Activated CD8-positive, alpha-beta T cell treated with anti-CD3 and anti-CD28 coated beads for 36 hours (primary cell): ENCODE data around the gene GRID2. TPM values are rescaled to one million over a fixed set of nuclear protein-coding genes. Genes with fewer than 3 reads are reported as not detected.

Source experiments
- ATAC-seq: fragments of 200-7000 bp; cut with Tn5 transposase; one replicate; pipeline ENCODE4 v1.10.0; 2021; ENCODE audit warnings: mild to moderate bottlenecking, moderate library complexity
- CTCF ChIA-PET: fragments of 350-600 bp; sonication (Branson Sonifier 250); formaldehyde crosslinking; loops from one replicate; lab custom pipeline; 2021; ENCODE audit warnings: antibody characterized with exemption; lab: Charles Lee
- POLR2A ChIA-PET: fragments of 350-600 bp; sonication (Branson Sonifier 250); formaldehyde crosslinking; loops from one replicate; lab custom pipeline; 2021; ENCODE audit warnings: antibody characterized with exemption; lab: Charles Lee
- DNase-seq: peaks from one replicate; pipeline ENCODE4 v3.0.0-alpha.2; 2020
- H3K27ac Mint-ChIP-seq: one replicate; pipeline ENCODE4 v1.8.0; 2021; ENCODE audit warnings: mild to moderate bottlenecking, mixed read lengths
- H3K27me3 Mint-ChIP-seq: one replicate; pipeline ENCODE4 v1.8.0; 2021; ENCODE audit warnings: mixed read lengths
- H3K36me3 Mint-ChIP-seq: one replicate; pipeline ENCODE4 v1.8.0; 2021; ENCODE audit warnings: low read depth, mixed read lengths
- H3K4me1 Mint-ChIP-seq: one replicate; pipeline ENCODE4 v1.8.0; 2021; ENCODE audit warnings: low read depth, mixed read lengths
- H3K4me3 Mint-ChIP-seq: one replicate; pipeline ENCODE4 v1.8.0; 2021; ENCODE audit warnings: mild to moderate bottlenecking, moderate library complexity, mixed read lengths
- H3K9me3 Mint-ChIP-seq: one replicate; pipeline ENCODE4 v1.8.0; 2021; ENCODE audit warnings: mixed read lengths
- intact Hi-C: fragments of 100-400 bp; cut with micrococcal nuclease; formaldehyde crosslinking; loops from one replicate; pipeline ENCODE4 v1.10.0; 2022
- total RNA-seq, 2 experiments: library from RNA; stranded (reverse); gene quantifications; one replicate each; pipeline ENCODE4 v1.2.3, GENCODE V29; 2021
- TF ChIP-seq, protein P1 (sequence below): fragments of 200-600 bp; IDR thresholded peaks from one replicate; pipeline ENCODE4 v1.8.0; 2022; ENCODE audit warnings: antibody characterized with exemption, mild to moderate bottlenecking

GRID2 gene
- total RNA-seq, 2 experiments from 2014 or later, result not detected

DNA sequence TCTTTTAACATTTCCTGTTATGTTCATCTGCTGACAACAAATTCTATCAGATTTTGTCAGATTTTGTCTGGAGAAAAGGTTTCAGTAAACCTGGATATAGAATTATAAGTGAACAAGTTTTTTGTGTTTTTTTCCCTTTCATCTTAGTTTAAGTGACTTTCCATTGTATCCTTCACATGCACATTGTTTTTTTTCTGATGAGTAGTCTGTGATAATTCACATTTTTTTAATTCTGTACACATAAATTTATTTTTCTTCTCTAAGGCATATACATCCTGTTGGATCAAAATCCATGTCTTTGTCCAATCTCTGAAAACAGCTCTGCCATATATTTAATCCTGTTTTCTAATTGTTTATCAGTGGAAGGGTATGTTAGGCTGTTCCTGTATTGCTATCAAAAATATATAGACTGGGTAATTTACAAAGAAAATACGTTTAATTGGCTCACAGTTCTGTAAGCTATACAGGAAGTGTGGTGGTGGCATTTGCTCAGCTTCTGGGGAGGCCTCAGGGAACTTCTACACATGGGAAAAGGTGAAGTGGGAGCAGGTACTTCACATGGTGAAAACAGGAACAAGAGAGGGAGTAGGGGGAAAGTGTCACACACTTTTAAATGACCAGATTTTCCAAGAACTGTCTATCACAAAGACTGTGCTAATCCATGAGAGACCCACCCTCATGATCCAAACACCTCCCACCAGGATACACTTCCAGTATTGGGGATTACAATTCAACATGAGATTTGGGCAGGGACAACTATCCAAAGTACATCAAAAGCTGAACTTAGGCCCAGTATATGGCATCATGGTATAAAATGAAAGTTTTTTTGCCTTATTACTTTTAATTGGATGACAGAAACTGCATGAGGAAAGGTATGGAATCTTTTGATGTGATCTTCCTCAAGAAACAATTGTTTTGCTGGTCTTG, 45.6 kb upstream of the GRID2 start:
- ChIA-PET CTCF (no interaction called here), POLR2A (no interaction called here)
- no peaks in the 10 kb centered on the region for H3K4me1 Mint-ChIP-seq
- intact Hi-C loops, result no loop called here
- H3K27me3 Mint-ChIP-seq, result no peaks in the 10 kb centered on the region
- no peaks in the 10 kb centered on the region for H3K36me3 Mint-ChIP-seq
- H3K27ac Mint-ChIP-seq, result no peak overlapping the region
- no peak overlapping the region for H3K4me3 Mint-ChIP-seq
- ATAC-seq (no peak), DNase-seq (no peak)
- TF ChIP-seq, protein P1, sequence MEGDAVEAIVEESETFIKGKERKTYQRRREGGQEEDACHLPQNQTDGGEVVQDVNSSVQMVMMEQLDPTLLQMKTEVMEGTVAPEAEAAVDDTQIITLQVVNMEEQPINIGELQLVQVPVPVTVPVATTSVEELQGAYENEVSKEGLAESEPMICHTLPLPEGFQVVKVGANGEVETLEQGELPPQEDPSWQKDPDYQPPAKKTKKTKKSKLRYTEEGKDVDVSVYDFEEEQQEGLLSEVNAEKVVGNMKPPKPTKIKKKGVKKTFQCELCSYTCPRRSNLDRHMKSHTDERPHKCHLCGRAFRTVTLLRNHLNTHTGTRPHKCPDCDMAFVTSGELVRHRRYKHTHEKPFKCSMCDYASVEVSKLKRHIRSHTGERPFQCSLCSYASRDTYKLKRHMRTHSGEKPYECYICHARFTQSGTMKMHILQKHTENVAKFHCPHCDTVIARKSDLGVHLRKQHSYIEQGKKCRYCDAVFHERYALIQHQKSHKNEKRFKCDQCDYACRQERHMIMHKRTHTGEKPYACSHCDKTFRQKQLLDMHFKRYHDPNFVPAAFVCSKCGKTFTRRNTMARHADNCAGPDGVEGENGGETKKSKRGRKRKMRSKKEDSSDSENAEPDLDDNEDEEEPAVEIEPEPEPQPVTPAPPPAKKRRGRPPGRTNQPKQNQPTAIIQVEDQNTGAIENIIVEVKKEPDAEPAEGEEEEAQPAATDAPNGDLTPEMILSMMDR, result no peak
- H3K9me3 Mint-ChIP-seq, result peaks cover 5% of the 10 kb centered on the region

DNA sequence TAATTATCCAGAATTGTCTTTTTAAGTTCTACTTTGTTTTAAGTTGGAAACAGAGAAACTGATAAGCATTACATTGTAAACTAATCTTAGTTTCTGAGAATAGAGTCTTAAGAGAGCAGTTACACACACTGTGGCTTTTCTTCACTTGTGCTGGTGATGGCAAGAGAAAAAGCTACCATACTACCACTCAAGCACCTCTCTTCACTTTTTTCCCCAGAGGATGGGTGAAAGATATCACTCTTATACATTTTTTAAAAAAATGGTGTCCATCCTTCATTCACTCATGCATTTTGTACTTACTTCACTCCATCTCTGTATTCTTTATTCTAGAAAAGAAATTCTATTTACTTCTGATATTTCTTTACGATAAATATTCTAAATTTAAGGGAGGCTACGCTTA, 42.5 kb upstream of the GRID2 start:
- Mint-ChIP-seq H3K9me3 (peaks cover 3% of the 10 kb centered on the region), H3K27ac (no peak overlapping the region), H3K4me3 (no peak overlapping the region), H3K36me3 (no peaks in the 10 kb centered on the region), H3K4me1 (no peaks in the 10 kb centered on the region), H3K27me3 (no peaks in the 10 kb centered on the region)
- TF ChIP-seq, protein P1, result no peak
- ChIA-PET POLR2A (no interaction called here), CTCF (no interaction called here)
- intact Hi-C loops, result no loop called here
- no peak for ATAC-seq
- no peak for DNase-seq

DNA sequence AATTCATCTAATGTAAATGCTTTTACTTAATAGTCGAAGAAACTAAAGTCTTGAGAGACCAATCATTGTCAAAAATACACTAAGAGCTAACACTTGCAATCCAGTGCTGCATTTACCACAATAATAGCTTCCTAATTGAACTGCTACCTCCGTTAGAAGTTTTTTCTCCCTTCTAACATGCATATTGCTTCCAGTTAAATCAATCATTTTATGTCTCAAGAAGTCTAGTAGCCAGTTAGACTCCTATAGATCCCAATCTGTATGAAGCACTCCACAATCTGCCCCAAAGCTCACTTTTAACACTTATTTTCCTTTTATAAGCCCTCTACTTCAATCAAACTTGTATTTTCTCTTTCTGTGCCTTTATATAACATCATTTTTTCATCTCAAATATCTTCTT, 41.4 kb upstream of the GRID2 start:
- Mint-ChIP-seq H3K36me3 (no peaks in the 10 kb centered on the region), H3K27ac (no peak overlapping the region), H3K9me3 (no peaks in the 10 kb centered on the region), H3K4me3 (no peak overlapping the region), H3K4me1 (no peaks in the 10 kb centered on the region), H3K27me3 (no peaks in the 10 kb centered on the region)
- ChIA-PET POLR2A (no interaction called here), CTCF (no interaction called here)
- DNase-seq (no peak), ATAC-seq (no peak)
- TF ChIP-seq, protein P1, result no peak
- intact Hi-C loops, result no loop called here

DNA sequence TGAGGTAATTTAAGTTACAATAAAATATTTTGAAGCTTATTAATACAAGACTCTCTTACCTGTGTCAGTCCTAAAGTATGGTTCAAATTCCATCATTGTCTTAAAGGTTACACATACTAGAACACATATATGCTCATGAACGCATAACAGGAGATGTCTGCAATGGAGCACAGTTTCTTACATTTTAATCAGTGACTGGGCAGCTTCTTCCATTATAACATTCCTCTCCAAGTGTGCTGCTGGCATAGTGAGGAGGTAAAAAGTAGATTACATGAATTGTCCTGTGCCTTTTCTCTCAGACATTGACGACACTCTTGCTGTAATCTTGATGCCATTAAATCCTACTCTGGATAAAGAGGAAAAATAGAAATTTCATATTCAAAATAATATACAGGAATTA, 40.8 kb upstream of the GRID2 start:
- DNase-seq (no peak), ATAC-seq (no peak)
- H3K4me1 Mint-ChIP-seq, result no peaks in the 10 kb centered on the region
- H3K36me3 Mint-ChIP-seq, result no peaks in the 10 kb centered on the region
- intact Hi-C loops, result no loop called here
- TF ChIP-seq, protein P1, result no peak
- no peak overlapping the region for H3K4me3 Mint-ChIP-seq
- H3K27me3 Mint-ChIP-seq, result no peaks in the 10 kb centered on the region
- H3K9me3 Mint-ChIP-seq, result no peaks in the 10 kb centered on the region
- H3K27ac Mint-ChIP-seq, result no peak overlapping the region
- ChIA-PET CTCF (no interaction called here), POLR2A (no interaction called here)

DNA sequence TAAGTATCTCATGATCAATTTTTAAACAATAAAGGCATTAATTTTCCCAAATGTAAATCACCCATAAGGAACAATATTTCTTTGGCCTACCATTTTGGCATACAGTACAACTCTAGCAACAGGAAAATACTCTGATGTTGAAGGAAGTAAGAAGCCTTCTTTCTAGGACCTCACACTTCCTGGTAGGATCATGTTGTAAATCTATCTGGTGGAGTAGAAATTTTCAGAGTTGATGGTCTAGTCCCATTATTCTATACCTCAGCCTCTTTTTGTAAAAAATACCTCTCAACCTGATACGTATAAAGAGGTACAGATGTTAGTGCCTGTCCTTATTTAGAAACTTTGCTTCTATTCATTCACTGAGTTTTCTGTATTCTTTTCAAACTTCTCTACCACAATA, 40.2 kb upstream of the GRID2 start:
- ChIA-PET CTCF (no interaction called here), POLR2A (no interaction called here)
- ATAC-seq (no peak), DNase-seq (no peak)
- no peak overlapping the region for H3K4me3 Mint-ChIP-seq
- H3K27me3 Mint-ChIP-seq, result no peaks in the 10 kb centered on the region
- intact Hi-C loops, result no loop called here
- TF ChIP-seq, protein P1, result no peak
- no peaks in the 10 kb centered on the region for H3K9me3 Mint-ChIP-seq
- H3K27ac Mint-ChIP-seq, result no peak overlapping the region
- H3K4me1 Mint-ChIP-seq, result no peaks in the 10 kb centered on the region
- no peaks in the 10 kb centered on the region for H3K36me3 Mint-ChIP-seq
